Measurements from ENCODE around the gene LRP1B.

Gene LRP1B

DNA sequence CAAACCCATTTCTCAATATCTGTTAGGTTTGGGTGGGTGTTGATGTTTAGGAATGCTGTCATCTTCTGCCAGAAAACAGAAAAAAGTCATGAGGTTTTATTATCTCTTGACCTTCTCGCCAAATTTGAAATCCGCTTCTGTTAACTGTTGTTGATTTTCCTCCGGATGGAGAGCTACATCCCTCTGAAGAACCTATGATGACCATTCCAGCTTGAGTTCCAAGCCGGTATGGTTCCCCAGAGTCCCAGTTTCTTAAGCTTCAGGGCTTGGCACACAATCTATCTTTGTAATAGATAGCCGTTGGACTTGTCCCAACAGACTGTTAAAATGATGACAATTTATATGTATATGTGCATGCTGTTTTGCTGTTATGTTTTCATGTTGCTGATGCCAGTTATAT, 1201.0 kb downstream of the LRP1B start:
- no peak overlapping the region for H3K4me3 ChIP-seq (ENCODE audit: low read depth, low read length)
- no peak for DNase-seq (ENCODE audit: low read depth)
- TF ChIP-seq, protein P1, sequence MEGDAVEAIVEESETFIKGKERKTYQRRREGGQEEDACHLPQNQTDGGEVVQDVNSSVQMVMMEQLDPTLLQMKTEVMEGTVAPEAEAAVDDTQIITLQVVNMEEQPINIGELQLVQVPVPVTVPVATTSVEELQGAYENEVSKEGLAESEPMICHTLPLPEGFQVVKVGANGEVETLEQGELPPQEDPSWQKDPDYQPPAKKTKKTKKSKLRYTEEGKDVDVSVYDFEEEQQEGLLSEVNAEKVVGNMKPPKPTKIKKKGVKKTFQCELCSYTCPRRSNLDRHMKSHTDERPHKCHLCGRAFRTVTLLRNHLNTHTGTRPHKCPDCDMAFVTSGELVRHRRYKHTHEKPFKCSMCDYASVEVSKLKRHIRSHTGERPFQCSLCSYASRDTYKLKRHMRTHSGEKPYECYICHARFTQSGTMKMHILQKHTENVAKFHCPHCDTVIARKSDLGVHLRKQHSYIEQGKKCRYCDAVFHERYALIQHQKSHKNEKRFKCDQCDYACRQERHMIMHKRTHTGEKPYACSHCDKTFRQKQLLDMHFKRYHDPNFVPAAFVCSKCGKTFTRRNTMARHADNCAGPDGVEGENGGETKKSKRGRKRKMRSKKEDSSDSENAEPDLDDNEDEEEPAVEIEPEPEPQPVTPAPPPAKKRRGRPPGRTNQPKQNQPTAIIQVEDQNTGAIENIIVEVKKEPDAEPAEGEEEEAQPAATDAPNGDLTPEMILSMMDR (IDR thresholded peaks at IDR 0.05; ENCODE audit: low read depth, low read length, missing control alignments), result no peak

GRCh38 chr2:140918426-140918825, 1212.4 kb downstream of the LRP1B start:
- no peak for DNase-seq (ENCODE audit: low read depth)
- H3K4me3 ChIP-seq (ENCODE audit: low read depth, low read length), result no peak overlapping the region
- TF ChIP-seq, protein P1 (IDR thresholded peaks at IDR 0.05; ENCODE audit: low read depth, low read length, missing control alignments), result no peak

DNA sequence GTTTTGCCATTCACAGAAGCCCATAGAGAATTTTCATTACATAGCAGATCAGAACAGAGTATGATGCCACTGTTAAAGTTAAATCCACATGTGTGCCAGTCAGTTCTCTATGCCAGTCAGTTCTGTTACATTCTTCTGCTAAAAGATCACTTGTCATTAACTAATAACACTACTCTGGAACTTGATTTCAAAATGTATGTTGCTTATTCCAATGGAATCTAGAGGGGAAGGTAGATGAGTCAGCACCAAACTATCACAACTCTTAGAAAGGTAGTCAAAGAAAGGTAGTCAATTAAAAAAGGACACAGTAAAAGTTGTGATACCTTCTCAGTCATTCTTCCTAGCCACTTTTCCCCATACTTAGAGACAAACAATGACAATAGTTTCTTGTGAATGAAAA, 1214.4 kb downstream of the LRP1B start:
- no peak overlapping the region for H3K4me3 ChIP-seq (ENCODE audit: low read depth, low read length)
- DNase-seq (ENCODE audit: low read depth), result no peak
- TF ChIP-seq, protein P1 (IDR thresholded peaks at IDR 0.05; ENCODE audit: low read depth, low read length, missing control alignments), result no peak

GRCh38 chr2:140910683-140911082, 1220.1 kb downstream of the LRP1B start:
- H3K4me3 ChIP-seq (ENCODE audit: low read depth, low read length), result no peak overlapping the region
- TF ChIP-seq, protein P1 (IDR thresholded peaks at IDR 0.05; ENCODE audit: low read depth, low read length, missing control alignments), result no peak
- DNase-seq (ENCODE audit: low read depth), result no peak

- TF ChIP-seq, protein P1 (IDR thresholded peaks at IDR 0.05; ENCODE audit: low read depth, low read length, missing control alignments), result no peak
- H3K4me3 ChIP-seq (ENCODE audit: low read depth, low read length), result no peak overlapping the region
- DNase-seq (ENCODE audit: low read depth), result no peak
These were observed 1225.6 kb downstream of the LRP1B start for GRCh38 chr2:140905083-140905781.

DNA sequence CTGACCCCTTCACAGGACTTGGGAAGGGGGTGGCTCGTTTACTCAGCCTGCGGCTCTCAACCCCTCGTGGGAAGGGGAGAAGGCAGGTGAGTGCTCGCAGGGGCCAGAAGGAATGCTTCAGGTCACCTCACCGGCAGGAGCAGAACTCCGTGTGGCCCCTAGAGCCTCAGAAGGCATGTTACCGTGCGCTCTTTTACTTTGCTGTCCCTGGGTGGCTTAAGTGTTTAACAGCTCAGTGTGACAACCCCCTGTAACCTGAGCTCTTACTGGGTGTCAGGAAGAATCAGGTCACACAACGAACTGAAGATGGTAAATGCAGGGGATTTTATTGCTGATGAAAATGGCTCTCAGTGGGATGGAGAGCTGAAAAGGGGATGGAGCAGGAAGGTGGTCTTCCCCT, 1235.4 kb downstream of the LRP1B start:
- TF ChIP-seq, protein P1 (IDR thresholded peaks at IDR 0.05; ENCODE audit: low read depth, low read length, missing control alignments), result no peak
- no peak for DNase-seq (ENCODE audit: low read depth)
- H3K4me3 ChIP-seq (ENCODE audit: low read depth, low read length), result no peak overlapping the region

DNA sequence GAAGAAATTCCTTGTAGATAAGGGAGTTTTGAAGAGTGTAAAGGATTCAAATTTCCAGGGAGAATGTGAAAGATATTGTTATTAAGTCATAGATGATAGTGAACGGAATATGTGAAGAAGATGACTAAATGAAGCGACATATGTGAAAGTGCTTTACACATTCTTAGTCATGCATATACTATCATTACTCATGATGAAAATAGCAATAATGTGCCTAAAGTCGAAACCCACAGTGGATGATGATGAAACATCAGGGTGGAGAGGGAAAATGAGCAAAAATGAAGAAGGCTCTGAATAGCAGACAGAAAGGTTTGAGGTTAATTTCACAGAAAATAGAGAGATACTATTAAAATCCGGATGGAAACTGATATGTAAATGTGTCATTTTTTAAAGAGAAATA, 1237.1 kb downstream of the LRP1B start:
- no peak for DNase-seq (ENCODE audit: low read depth)
- no peak overlapping the region for H3K4me3 ChIP-seq (ENCODE audit: low read depth, low read length)
- TF ChIP-seq, protein P1 (IDR thresholded peaks at IDR 0.05; ENCODE audit: low read depth, low read length, missing control alignments), result no peak

All from GM12864 (cell line).